Measurements from ENCODE around the gene DNAH6. TPM values are rescaled to one million over a fixed set of nuclear protein-coding genes. Genes with fewer than 3 reads are reported as not detected.

The DNAH6 gene
- total and polyA plus RNA-seq, 11 donors = 0.05 to 0.75 (median 0.10) TPM; not detected in 2

GRCh38 chr2:84830095-84830494 is 313.8 kb downstream of the DNAH6 start:
- WGBS, 4 donors = 53 to 65% (median 61%) methylated on average over 11 of the region's 11 CpGs

GRCh38 chr2:84830758-84831500 is 314.6 kb downstream of the DNAH6 start:
- ATAC-seq = no peak
- Histone ChIP-seq H3K4me3 (no peak overlapping the region), H3K27me3 (no peaks in the 10 kb centered on the region), H3K9me3 (peaks cover 0 to 16% (median 4%) of the 10 kb centered on the region in 12 donors), H3K27ac (peak overlapping the region in 1 of 12 donors; percentile 91), H3K4me1 (peaks cover 0 to 60% (median 0%) of the 10 kb centered on the region in 12 donors), H3K36me3 (no peaks in the 10 kb centered on the region)
- WGBS, 4 donors = 81 to 88% (median 85%) methylated on average over 10 of the region's 10 CpGs
- DNase-seq = no peak
- intact Hi-C loops (cut with DNase I) = no loop called here
- TF ChIP-seq POLR2A (IDR thresholded peaks at IDR 0.05) = no peak
- TF ChIP-seq CTCF (IDR thresholded peaks at IDR 0.05) = no peak

More at GRCh38 chr2:84830095-84830494, 313.8 kb downstream of the DNAH6 start:
- ATAC-seq (peak; percentile 26 to 80 (median 52)), DNase-seq (peak; percentile 29 to 73 (median 52))
- Histone ChIP-seq H3K27ac (peak overlapping the region in 1 of 12 donors; percentile 67), H3K4me1 (peaks cover 0 to 60% (median 0%) of the 10 kb centered on the region in 12 donors), H3K36me3 (no peaks in the 10 kb centered on the region), H3K27me3 (no peaks in the 10 kb centered on the region), H3K9me3 (peaks cover 0 to 7% (median 0%) of the 10 kb centered on the region in 12 donors), H3K4me3 (peak overlapping the region in 1 of 12 donors; percentile 15)
- no peak for TF ChIP-seq POLR2A (IDR thresholded peaks at IDR 0.05)
- TF ChIP-seq CTCF (IDR thresholded peaks at IDR 0.05) = no peak
- intact Hi-C loops (cut with DNase I) = no loop called here

GRCh38 chr2:84832772-84833461 is 316.6 kb downstream of the DNAH6 start:
- DNase-seq = peak in 4 of 5 donors; percentile 28 to 33 (median 30)
- peak overlapping the region in 3 of 12 donors; percentile 26 to 91 (median 38) for H3K27ac ChIP-seq
- H3K9me3 ChIP-seq = peaks cover 0 to 35% (median 13%) of the 10 kb centered on the region in 12 donors
- peak in 3 of 4 donors; percentile 50 to 81 (median 59) for ATAC-seq
- TF ChIP-seq CTCF (IDR thresholded peaks at IDR 0.05) (no peak), POLR2A (IDR thresholded peaks at IDR 0.05) (no peak)
- peak overlapping the region in 1 of 12 donors; percentile 19 for H3K4me3 ChIP-seq
- H3K4me1 ChIP-seq = peaks cover 0 to 60% (median 0%) of the 10 kb centered on the region in 12 donors
- no peaks in the 10 kb centered on the region for H3K27me3 ChIP-seq
- intact Hi-C loops (cut with DNase I) = no loop called here
- WGBS, 4 donors = 64 to 81% (median 70%) methylated on average over 5 of the region's 5 CpGs
- H3K36me3 ChIP-seq = no peaks in the 10 kb centered on the region

All from heart left ventricle (tissue), 16 donors.